ENCODE results near the gene RPS26.
"Not testable (repeated sequence)": the region's sequence is repeated elsewhere in the genome, so short reads cannot be mapped to it uniquely, and the experiment has no call there.

The RPS26 gene

GRCh38 chr12:56029666-56030293 is 11.9 kb upstream of the RPS26 start:
- peaks cover 5% of the 10 kb centered on the region for H3K36me3 ChIP-seq (ENCODE audit: control insufficient read depth, insufficient read depth, low read length)
- H3K4me3 ChIP-seq (ENCODE audit: low read length), result no peak overlapping the region

GRCh38 chr12:56031987-56032386 is 9.7 kb upstream of the RPS26 start:
- Histone ChIP-seq H3K27me3 (ENCODE audit: control insufficient read depth, insufficient read depth, low read length) (no peaks in the 10 kb centered on the region), H3K27ac (ENCODE audit: low read depth, low read length) (no peak overlapping the region), H3K4me1 (ENCODE audit: control insufficient read depth, insufficient read depth, low read length) (no peaks in the 10 kb centered on the region), H3K9ac (ENCODE audit: low read length) (no peak overlapping the region), H3K4me3 (ENCODE audit: low read length) (no peak overlapping the region), H3K36me3 (ENCODE audit: control insufficient read depth, insufficient read depth, low read length) (peaks cover 13% of the 10 kb centered on the region)

More at GRCh38 chr12:56029666-56030293, 11.9 kb upstream of the RPS26 start:
- no peaks in the 10 kb centered on the region for H3K4me1 ChIP-seq (ENCODE audit: control insufficient read depth, insufficient read depth, low read length)
- no peak overlapping the region for H3K27ac ChIP-seq (ENCODE audit: low read depth, low read length)
- H3K27me3 ChIP-seq (ENCODE audit: control insufficient read depth, insufficient read depth, low read length), result no peaks in the 10 kb centered on the region
- H3K9ac ChIP-seq (ENCODE audit: low read length), result no peak overlapping the region

DNA sequence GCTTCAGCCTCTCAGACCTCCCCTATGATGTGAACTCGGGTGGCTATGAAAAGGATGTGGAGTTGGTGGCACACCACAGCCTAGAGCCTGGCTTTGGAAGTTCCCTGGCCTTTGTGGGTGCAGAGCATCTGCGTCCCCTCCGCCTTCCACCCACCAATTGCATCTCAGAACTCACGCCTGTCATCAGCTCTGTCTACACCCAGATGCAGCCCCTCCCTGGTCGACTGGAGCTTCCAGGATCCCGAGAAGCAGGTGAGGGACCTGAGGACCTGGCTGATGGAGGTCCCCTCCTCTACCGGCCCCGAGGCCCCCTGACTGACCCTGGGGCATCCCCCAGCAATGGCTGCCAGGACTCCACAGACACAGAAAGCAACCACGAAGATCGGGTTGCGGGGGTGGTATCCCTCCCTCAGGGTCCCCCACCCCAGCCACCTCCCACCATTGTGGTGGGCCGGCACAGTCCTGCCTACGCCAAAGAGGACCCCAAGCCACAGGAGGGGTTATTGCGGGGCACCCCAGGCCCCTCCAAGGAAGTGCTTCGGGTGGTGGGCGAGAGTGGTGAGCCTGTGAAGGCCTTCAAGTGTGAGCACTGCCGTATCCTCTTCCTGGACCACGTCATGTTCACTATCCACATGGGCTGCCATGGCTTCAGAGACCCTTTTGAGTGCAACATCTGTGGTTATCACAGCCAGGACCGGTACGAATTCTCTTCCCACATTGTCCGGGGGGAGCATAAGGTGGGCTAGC is 7.0 kb upstream of the RPS26 start:
- H3K36me3 ChIP-seq (ENCODE audit: control insufficient read depth, insufficient read depth, low read length), result peaks cover 13% of the 10 kb centered on the region
- no peaks in the 10 kb centered on the region for H3K27me3 ChIP-seq (ENCODE audit: control insufficient read depth, insufficient read depth, low read length)
- H3K4me1 ChIP-seq (ENCODE audit: control insufficient read depth, insufficient read depth, low read length), result no peaks in the 10 kb centered on the region
- H3K4me3 ChIP-seq (ENCODE audit: low read length), result no peak overlapping the region
- H3K9ac ChIP-seq (ENCODE audit: low read length), result no peak overlapping the region
- H3K27ac ChIP-seq (ENCODE audit: low read depth, low read length), result no peak overlapping the region

GRCh38 chr12:56037161-56037560 is 4.6 kb upstream of the RPS26 start:
- Histone ChIP-seq H3K4me3 (ENCODE audit: low read length) (no peak overlapping the region), H3K27ac (ENCODE audit: low read depth, low read length) (no peak overlapping the region), H3K27me3 (ENCODE audit: control insufficient read depth, insufficient read depth, low read length) (no peaks in the 10 kb centered on the region), H3K9ac (ENCODE audit: low read length) (no peak overlapping the region), H3K36me3 (ENCODE audit: control insufficient read depth, insufficient read depth, low read length) (peaks cover 13% of the 10 kb centered on the region), H3K4me1 (ENCODE audit: control insufficient read depth, insufficient read depth, low read length) (peaks cover 6% of the 10 kb centered on the region)

GRCh38 chr12:56038022-56038655 is 3.6 kb upstream of the RPS26 start:
- Histone ChIP-seq H3K4me1 (ENCODE audit: control insufficient read depth, insufficient read depth, low read length) (peaks cover 13% of the 10 kb centered on the region), H3K27ac (ENCODE audit: low read depth, low read length) (no peak overlapping the region), H3K27me3 (ENCODE audit: control insufficient read depth, insufficient read depth, low read length) (no peaks in the 10 kb centered on the region), H3K4me3 (ENCODE audit: low read length) (no peak overlapping the region), H3K9ac (ENCODE audit: low read length) (no peak overlapping the region), H3K36me3 (ENCODE audit: control insufficient read depth, insufficient read depth, low read length) (peaks cover 10% of the 10 kb centered on the region)

DNA sequence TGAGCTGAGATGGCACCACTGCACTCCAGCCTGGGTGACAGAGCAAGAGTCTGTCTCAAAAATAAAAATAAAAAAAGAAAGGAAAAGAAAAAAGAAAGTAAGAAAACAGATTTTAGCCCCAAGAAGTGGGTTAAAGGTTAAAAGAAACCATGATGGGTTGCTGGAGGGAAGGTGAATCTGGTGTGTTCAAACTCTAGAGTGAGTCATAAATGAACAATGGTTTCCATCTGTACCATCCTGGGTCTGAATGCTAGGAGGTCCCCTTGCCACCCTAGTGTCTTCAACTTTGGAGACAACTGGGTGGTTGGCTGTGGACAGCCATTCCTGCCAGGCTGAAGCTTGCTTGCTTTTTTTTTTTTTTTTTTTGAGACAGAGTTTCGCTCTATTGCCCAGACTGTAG is 1.6 kb upstream of the RPS26 start:
- Histone ChIP-seq H3K27me3 (ENCODE audit: control insufficient read depth, insufficient read depth, low read length) (no peaks in the 10 kb centered on the region), H3K27ac (ENCODE audit: low read depth, low read length) (no peak overlapping the region), H3K4me3 (ENCODE audit: low read length) (no peak overlapping the region), H3K36me3 (ENCODE audit: control insufficient read depth, insufficient read depth, low read length) (peaks cover 10% of the 10 kb centered on the region), H3K4me1 (ENCODE audit: control insufficient read depth, insufficient read depth, low read length) (peaks cover 16% of the 10 kb centered on the region), H3K9ac (ENCODE audit: low read length) (no peak overlapping the region)

GRCh38 chr12:56040963-56041551 is 661 bp upstream of the RPS26 start:
- peak overlapping the region; percentile 58 for H3K4me3 ChIP-seq (ENCODE audit: low read length)
- peak overlapping the region; percentile 90 for H3K27ac ChIP-seq (ENCODE audit: low read depth, low read length)
- peaks cover 9% of the 10 kb centered on the region for H3K36me3 ChIP-seq (ENCODE audit: control insufficient read depth, insufficient read depth, low read length)
- H3K9ac ChIP-seq (ENCODE audit: low read length), result peak overlapping the region; percentile 47
- peaks cover 16% of the 10 kb centered on the region for H3K4me1 ChIP-seq (ENCODE audit: control insufficient read depth, insufficient read depth, low read length)
- H3K27me3 ChIP-seq (ENCODE audit: control insufficient read depth, insufficient read depth, low read length), result no peaks in the 10 kb centered on the region

DNA sequence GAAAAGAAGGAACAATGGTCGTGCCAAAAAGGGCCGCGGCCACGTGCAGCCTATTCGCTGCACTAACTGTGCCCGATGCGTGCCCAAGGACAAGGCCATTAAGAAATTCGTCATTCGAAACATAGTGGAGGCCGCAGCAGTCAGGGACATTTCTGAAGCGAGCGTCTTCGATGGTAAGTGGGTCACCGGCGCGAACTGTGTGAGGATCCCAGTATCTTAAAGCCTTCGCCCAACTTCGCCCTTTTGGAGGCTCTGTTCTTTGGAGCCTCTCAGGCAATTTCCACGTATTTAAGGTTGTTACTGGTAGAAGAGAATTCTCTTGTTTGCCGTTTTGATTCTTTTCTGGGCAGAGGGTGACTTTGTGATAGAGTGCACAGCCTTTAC is 704 bp downstream of the RPS26 start:
- Histone ChIP-seq H3K9ac (ENCODE audit: low read length) (peak overlapping the region; percentile 96), H3K27ac (ENCODE audit: low read depth, low read length) (peak overlapping the region; percentile 90), H3K4me1 (ENCODE audit: control insufficient read depth, insufficient read depth, low read length) (peaks cover 16% of the 10 kb centered on the region), H3K4me3 (ENCODE audit: low read length) (peak overlapping the region; percentile 99)
- H3K27me3 ChIP-seq (ENCODE audit: control insufficient read depth, insufficient read depth, low read length); H3K36me3 ChIP-seq (ENCODE audit: control insufficient read depth, insufficient read depth, low read length): not testable (repeated sequence)

- Histone ChIP-seq H3K27ac (ENCODE audit: low read depth, low read length) (peak overlapping the region; percentile 90), H3K27me3 (ENCODE audit: control insufficient read depth, insufficient read depth, low read length) (no peaks in the 10 kb centered on the region), H3K4me1 (ENCODE audit: control insufficient read depth, insufficient read depth, low read length) (peaks cover 16% of the 10 kb centered on the region), H3K9ac (ENCODE audit: low read length) (peak overlapping the region; percentile 96), H3K36me3 (ENCODE audit: control insufficient read depth, insufficient read depth, low read length) (peaks cover 9% of the 10 kb centered on the region), H3K4me3 (ENCODE audit: low read length) (peak overlapping the region; percentile 99)
Observed at GRCh38 chr12:56042843-56043242, 1.1 kb downstream of the RPS26 start.

DNA sequence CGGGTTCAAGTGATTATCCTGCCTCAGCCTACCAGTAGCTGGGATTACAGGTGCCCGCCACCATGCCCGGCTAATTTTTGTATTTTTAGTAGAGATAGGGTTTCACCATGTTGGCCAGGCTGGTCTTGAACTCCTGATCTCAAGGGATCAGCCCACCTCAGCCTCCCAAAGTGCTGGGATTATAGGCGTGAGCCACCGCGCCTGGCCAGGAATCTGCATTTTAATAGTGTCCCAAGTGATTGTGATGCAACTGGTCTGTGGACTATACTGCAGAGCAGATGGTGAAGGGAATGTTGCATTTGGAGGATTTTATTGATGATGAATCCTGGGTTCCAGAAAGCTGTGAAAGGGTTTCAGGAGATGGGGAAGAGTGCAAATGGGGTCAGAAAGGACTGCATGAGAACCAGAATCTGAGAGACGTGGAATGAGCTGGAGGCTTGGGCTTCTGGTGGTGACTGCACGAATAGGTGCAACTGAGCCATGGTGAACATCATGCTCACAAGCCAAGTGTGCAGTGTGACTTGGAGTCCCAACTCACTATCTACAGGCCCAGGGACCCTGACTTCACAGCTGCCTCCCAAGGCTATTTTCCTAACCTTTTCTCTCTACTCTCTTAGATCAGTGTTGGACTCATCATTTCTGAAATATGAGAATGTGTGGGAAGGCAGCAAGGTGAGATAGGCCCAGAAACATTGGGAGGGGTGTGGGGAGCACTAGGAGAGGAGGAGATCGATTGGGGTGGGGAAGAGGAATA is 4.5 kb downstream of the RPS26 start:
- peaks cover 12% of the 10 kb centered on the region for H3K4me1 ChIP-seq (ENCODE audit: control insufficient read depth, insufficient read depth, low read length)
- peaks cover 9% of the 10 kb centered on the region for H3K36me3 ChIP-seq (ENCODE audit: control insufficient read depth, insufficient read depth, low read length)
- no peak overlapping the region for H3K4me3 ChIP-seq (ENCODE audit: low read length)
- H3K27ac ChIP-seq (ENCODE audit: low read depth, low read length), result no peak overlapping the region
- no peak overlapping the region for H3K9ac ChIP-seq (ENCODE audit: low read length)
- H3K27me3 ChIP-seq (ENCODE audit: control insufficient read depth, insufficient read depth, low read length), result no peaks in the 10 kb centered on the region

DNA sequence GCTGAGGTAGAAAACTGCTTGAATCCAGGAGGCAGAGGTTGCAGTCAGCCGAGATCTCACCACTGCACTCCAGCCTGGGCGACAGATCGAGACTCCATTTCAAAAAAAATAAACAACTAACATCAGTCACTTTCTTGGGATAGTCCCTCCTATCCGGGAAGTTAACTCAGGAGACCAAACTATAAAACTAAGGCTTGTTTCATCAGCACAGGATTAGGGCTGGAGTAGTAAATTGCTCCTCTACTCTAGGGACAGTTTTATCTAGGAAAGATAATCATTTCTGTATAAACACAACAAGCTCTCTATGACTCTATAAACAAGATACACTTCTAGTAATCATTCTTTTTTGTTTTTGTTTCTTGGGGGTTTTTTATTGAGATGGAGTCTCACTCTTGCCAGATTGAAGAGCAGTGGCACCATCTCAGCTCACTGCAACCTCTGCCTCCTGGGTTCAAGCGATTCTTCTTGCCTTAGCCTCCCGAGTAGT is 11.7 kb downstream of the RPS26 start:
- no peak overlapping the region for H3K4me3 ChIP-seq (ENCODE audit: low read length)

DNA sequence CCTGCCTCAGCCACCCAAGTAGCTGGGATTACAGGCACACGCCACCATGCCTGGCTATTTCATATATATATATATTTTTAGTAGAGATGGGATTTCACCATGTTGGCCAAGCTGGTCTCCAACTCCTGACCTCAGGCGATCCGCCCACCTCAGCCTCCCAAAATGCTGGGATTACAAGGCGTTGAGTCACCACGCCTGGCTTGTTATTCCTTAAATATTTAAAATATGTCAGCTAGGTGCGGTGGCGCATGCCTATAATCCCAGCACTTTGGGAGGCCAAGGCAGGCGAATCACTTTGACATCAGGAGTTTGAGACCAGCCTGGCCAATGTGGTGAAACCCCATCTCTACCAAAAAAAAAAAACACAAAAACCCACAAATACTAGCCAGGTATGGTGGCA is 18.2 kb downstream of the RPS26 start:
- H3K27ac ChIP-seq (ENCODE audit: low read depth, low read length); H3K36me3 ChIP-seq (ENCODE audit: control insufficient read depth, insufficient read depth, low read length); H3K27me3 ChIP-seq (ENCODE audit: control insufficient read depth, insufficient read depth, low read length); H3K4me3 ChIP-seq (ENCODE audit: low read length); H3K4me1 ChIP-seq (ENCODE audit: control insufficient read depth, insufficient read depth, low read length); H3K9ac ChIP-seq (ENCODE audit: low read length): not testable (repeated sequence)

More for the DNA sequence above, 11.7 kb downstream of the RPS26 start:
- no peak overlapping the region for H3K27ac ChIP-seq (ENCODE audit: low read depth, low read length)
- no peaks in the 10 kb centered on the region for H3K36me3 ChIP-seq (ENCODE audit: control insufficient read depth, insufficient read depth, low read length)
- no peaks in the 10 kb centered on the region for H3K4me1 ChIP-seq (ENCODE audit: control insufficient read depth, insufficient read depth, low read length)
- H3K27me3 ChIP-seq (ENCODE audit: control insufficient read depth, insufficient read depth, low read length), result no peaks in the 10 kb centered on the region
- no peak overlapping the region for H3K9ac ChIP-seq (ENCODE audit: low read length)

Data from rectal smooth muscle tissue (tissue), 1 donor.